NT2/D1 (cell line): ENCODE measurements around the gene CDK5RAP1.

ENCODE experiments used
- DNase-seq: peaks from one replicate; pipeline ENCODE4 v3.0.0-alpha.2; 2011; ENCODE audit warnings: low read depth, low spot score
- H3K27me3 ChIP-seq: 2 replicates; pipeline ENCODE4 v1.6.0; 2011; ENCODE audit warnings: mild to moderate bottlenecking; ENCODE audit not compliant: insufficient read length, insufficient read depth
- H3K36me3 ChIP-seq: 2 replicates; pipeline ENCODE4 v1.6.1; 2011; ENCODE audit warnings: mild to moderate bottlenecking, low read length, mixed read lengths; ENCODE audit not compliant: insufficient read depth, insufficient read length
- H3K4me1 ChIP-seq: 2 replicates; pipeline ENCODE4 v1.5.1; 2011; ENCODE audit not compliant: insufficient read depth, insufficient read length
- H3K4me3 ChIP-seq: 2 replicates; pipeline ENCODE4 v1.5.1; 2011; ENCODE audit warnings: low read depth; ENCODE audit not compliant: insufficient read length
- H3K9ac ChIP-seq: 2 replicates; pipeline ENCODE4 v1.6.0; 2011; ENCODE audit warnings: low read depth; ENCODE audit not compliant: insufficient read length
- H3K9me3 ChIP-seq: 2 replicates; pipeline ENCODE4 v1.5.1; 2011; ENCODE audit warnings: mild to moderate bottlenecking, low read length; ENCODE audit not compliant: insufficient read depth
- SUZ12 ChIP-seq: IDR thresholded peaks from 2 replicates; pipeline ENCODE4 v1.6.1; 2011; ENCODE audit not compliant: insufficient read length, insufficient read depth; ENCODE audit errors: extremely low read depth
- YY1 ChIP-seq: IDR thresholded peaks from 2 replicates; pipeline ENCODE4 v1.6.1; 2011; ENCODE audit not compliant: insufficient read length, insufficient read depth
- ZNF274 ChIP-seq: IDR thresholded peaks from 2 replicates; pipeline ENCODE4 v1.6.1; 2011; ENCODE audit warnings: mild to moderate bottlenecking, low read depth, low read length

Gene CDK5RAP1

GRCh38 chr20:33411711-33412483 is 10.6 kb upstream of the CDK5RAP1 start:
- TF ChIP-seq YY1, result no peak
- no peak for TF ChIP-seq SUZ12
- TF ChIP-seq ZNF274, result no peak
- H3K36me3 ChIP-seq, result peaks cover 20% of the 10 kb centered on the region
- peaks cover 9% of the 10 kb centered on the region for H3K4me1 ChIP-seq
- no peaks in the 10 kb centered on the region for H3K27me3 ChIP-seq
- no peak overlapping the region for H3K4me3 ChIP-seq
- no peak overlapping the region for H3K9ac ChIP-seq
- DNase-seq, result no peak
- H3K9me3 ChIP-seq, result peaks cover 5% of the 10 kb centered on the region; the same call in 1 of the 2 replicates

- Histone ChIP-seq H3K9ac (no peak overlapping the region), H3K36me3 (peaks cover 20% of the 10 kb centered on the region), H3K4me1 (peaks cover 9% of the 10 kb centered on the region), H3K9me3 (peaks cover 5% of the 10 kb centered on the region; the same call in 1 of the 2 replicates), H3K4me3 (no peak overlapping the region), H3K27me3 (no peaks in the 10 kb centered on the region)
- TF ChIP-seq YY1 (no peak), ZNF274 (no peak), SUZ12 (no peak)
- no peak for DNase-seq
Measured at GRCh38 chr20:33411242-33411641, 9.9 kb upstream of the CDK5RAP1 start.

- Histone ChIP-seq H3K4me1 (peaks cover 9% of the 10 kb centered on the region), H3K4me3 (no peak overlapping the region), H3K9ac (no peak overlapping the region), H3K9me3 (peaks cover 5% of the 10 kb centered on the region; the same call in 1 of the 2 replicates), H3K27me3 (no peaks in the 10 kb centered on the region), H3K36me3 (peaks cover 22% of the 10 kb centered on the region)
- TF ChIP-seq ZNF274, result no peak
- no peak for TF ChIP-seq YY1
- no peak for TF ChIP-seq SUZ12
- no peak for DNase-seq
Measured at GRCh38 chr20:33410081-33410742, 8.9 kb upstream of the CDK5RAP1 start.

- H3K4me3 ChIP-seq, result no peak overlapping the region
- no peaks in the 10 kb centered on the region for H3K27me3 ChIP-seq
- TF ChIP-seq YY1, result no peak
- no peak for TF ChIP-seq SUZ12
- no peak for TF ChIP-seq ZNF274
- DNase-seq, result no peak
- peaks cover 9% of the 10 kb centered on the region for H3K4me1 ChIP-seq
- H3K9me3 ChIP-seq, result peaks cover 5% of the 10 kb centered on the region; the same call in 1 of the 2 replicates
- no peak overlapping the region for H3K9ac ChIP-seq
- H3K36me3 ChIP-seq, result peaks cover 24% of the 10 kb centered on the region
Measured at GRCh38 chr20:33408716-33409654, 7.7 kb upstream of the CDK5RAP1 start.

GRCh38 chr20:33408313-33408712 is 7.0 kb upstream of the CDK5RAP1 start:
- Histone ChIP-seq H3K27me3 (no peaks in the 10 kb centered on the region), H3K9me3 (peaks cover 5% of the 10 kb centered on the region; the same call in 1 of the 2 replicates), H3K4me1 (peaks cover 9% of the 10 kb centered on the region), H3K36me3 (peaks cover 24% of the 10 kb centered on the region), H3K9ac (no peak overlapping the region), H3K4me3 (no peak overlapping the region)
- no peak for DNase-seq
- TF ChIP-seq SUZ12, result no peak
- TF ChIP-seq ZNF274, result no peak
- TF ChIP-seq YY1, result no peak

GRCh38 chr20:33407796-33408195 is 6.5 kb upstream of the CDK5RAP1 start:
- Histone ChIP-seq H3K4me3 (no peak overlapping the region), H3K4me1 (peaks cover 9% of the 10 kb centered on the region), H3K27me3 (no peaks in the 10 kb centered on the region), H3K9me3 (peaks cover 5% of the 10 kb centered on the region; the same call in 1 of the 2 replicates), H3K36me3 (peaks cover 23% of the 10 kb centered on the region), H3K9ac (no peak overlapping the region)
- TF ChIP-seq ZNF274 (no peak), YY1 (no peak), SUZ12 (no peak)
- DNase-seq, result no peak
